ENCODE measurements around the gene TMEM108.

- no peak for TF ChIP-seq TAF1 (IDR thresholded peaks at IDR 0.05; ENCODE audit: low read depth, low read length)
- no peak for TF ChIP-seq POU2F2 (IDR thresholded peaks at IDR 0.05; ENCODE audit: low read depth, low read length)
- no peak for TF ChIP-seq POLR2AphosphoS5 (IDR thresholded peaks at IDR 0.05; ENCODE audit: low read depth, low read length)
Measured at GRCh38 chr3:133393204-133393603, 355.0 kb downstream of the TMEM108 start.
